Measurements from ENCODE around the gene NEU1. TPM values are rescaled to one million over a fixed set of nuclear protein-coding genes. Genes with fewer than 3 reads are reported as not detected.
"Not testable (repeated sequence)": the region's sequence is repeated elsewhere in the genome, so short reads cannot be mapped to it uniquely, and the experiment has no call there.

NEU1 gene
- total and polyA plus RNA-seq, 5 donors from 2014 or later: 26.4 to 32.4 (median 29.1) TPM

DNA sequence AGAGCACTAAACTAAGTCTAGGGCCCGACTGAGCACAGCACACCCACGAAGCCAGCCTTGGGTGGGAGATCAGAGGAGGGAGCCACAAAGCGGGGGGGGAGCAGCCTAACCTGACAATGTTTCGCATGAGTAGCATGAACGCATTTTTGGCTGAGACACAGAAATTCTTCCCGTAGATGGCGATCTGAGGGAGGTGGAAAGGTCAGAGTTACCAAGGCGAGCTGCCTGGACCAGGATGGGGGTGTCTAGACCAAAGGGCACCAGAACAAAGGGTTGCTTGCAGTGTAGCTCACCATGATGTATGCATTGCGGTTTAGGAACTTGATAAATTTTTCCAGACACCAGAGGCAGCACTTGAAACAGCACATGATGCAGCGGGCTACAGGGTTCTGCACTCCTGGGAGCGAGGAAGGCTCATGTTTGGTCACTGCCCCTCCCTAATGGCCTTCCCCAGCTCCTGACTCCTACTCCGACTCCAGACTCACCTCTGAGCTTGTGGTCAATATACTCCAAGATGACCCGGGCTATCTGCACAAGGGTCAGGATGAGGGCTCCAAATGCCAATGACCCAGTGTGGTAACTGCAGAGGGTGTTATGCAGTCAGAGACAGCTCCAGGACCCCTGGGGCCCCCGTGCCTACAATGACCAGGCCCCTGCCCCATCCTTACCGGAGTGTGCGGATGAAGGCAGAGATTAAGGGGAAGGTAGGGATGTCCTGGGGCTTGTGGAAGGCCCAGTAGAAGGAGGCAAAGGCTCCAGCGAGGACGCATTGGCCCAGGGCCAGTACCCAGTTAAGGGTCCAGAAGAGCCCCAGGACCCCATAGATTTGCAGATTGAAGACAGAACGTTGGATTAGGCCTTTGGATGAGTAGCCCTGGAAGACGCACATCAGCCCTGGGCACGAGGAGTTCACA lies 2.8 kb upstream of the NEU1 start:
- peaks cover 22% of the 10 kb centered on the region for H3K4me1 ChIP-seq (ENCODE audit: control insufficient read depth, insufficient read depth, low read length, poor library complexity, severe bottlenecking)
- no peaks in the 10 kb centered on the region for H3K36me3 ChIP-seq (ENCODE audit: control insufficient read depth, insufficient read depth, low read length)
- Mint-ChIP-seq H3K4me1 (peaks cover 4 to 34% (median 17%) of the 10 kb centered on the region in 4 donors), H3K4me3 (peak overlapping the region in 3 of 4 donors; percentile 16 to 39 (median 17)), H3K9me3 (peaks cover 0 to 1% (median 0%) of the 10 kb centered on the region in 7 donors), H3K36me3 (peaks cover 4% of the 10 kb centered on the region), H3K27ac (no peak overlapping the region), H3K27me3 (no peaks in the 10 kb centered on the region)
- no peak for DNase-seq
- no peak overlapping the region for H3K27ac ChIP-seq (ENCODE audit: insufficient read depth, low read length, poor library complexity, severe bottlenecking)
- no peaks in the 10 kb centered on the region for H3K9me3 ChIP-seq (ENCODE audit: control insufficient read depth in 2 of 2, low read length in 2 of 2)
- no peaks in the 10 kb centered on the region for H3K27me3 ChIP-seq (ENCODE audit: control insufficient read depth, insufficient read depth, low read length)
- H3K4me3 ChIP-seq (ENCODE audit: low read depth, low read length): no peak overlapping the region
- ATAC-seq (ENCODE audit: low read depth in 2 of 2): no peak

DNA sequence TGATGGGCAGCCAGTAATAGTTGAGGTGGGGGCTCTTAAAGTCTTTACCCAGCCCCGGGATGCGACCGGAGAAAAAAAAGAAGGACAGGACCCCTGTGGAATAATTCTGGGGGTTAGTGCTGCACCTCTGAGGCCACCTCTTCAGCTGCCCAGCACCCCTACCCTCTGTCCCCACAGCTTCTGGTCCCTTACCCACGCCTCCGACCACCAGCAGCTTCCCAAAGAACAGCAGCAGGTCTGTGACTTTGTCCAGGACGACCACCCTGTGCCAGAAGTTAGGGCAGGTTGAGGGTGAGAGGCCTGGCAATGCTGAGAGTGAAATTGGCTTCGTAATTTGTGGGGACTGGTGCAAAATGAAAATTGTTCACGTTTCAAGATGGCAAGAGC lies 2.2 kb upstream of the NEU1 start:
- peak overlapping the region in 1 of 3 donors; percentile 46 for H3K27ac Mint-ChIP-seq
- no peaks in the 10 kb centered on the region for H3K9me3 ChIP-seq (ENCODE audit: control insufficient read depth in 2 of 2, low read length in 2 of 2)
- DNase-seq (no peak), ATAC-seq (ENCODE audit: low read depth in 2 of 2) (no peak)
- H3K4me3 ChIP-seq (ENCODE audit: low read depth, low read length): no peak overlapping the region
- H3K4me1 Mint-ChIP-seq: peaks cover 4 to 37% (median 18%) of the 10 kb centered on the region in 4 donors
- peaks cover 22% of the 10 kb centered on the region for H3K4me1 ChIP-seq (ENCODE audit: control insufficient read depth, insufficient read depth, low read length, poor library complexity, severe bottlenecking)
- H3K4me3 Mint-ChIP-seq: peak overlapping the region in 1 of 4 donors; percentile 56
- H3K36me3 ChIP-seq (ENCODE audit: control insufficient read depth, insufficient read depth, low read length): peaks cover 4% of the 10 kb centered on the region
- H3K27me3 ChIP-seq (ENCODE audit: control insufficient read depth, insufficient read depth, low read length): no peaks in the 10 kb centered on the region
- H3K9me3 Mint-ChIP-seq: peaks cover 0 to 1% (median 0%) of the 10 kb centered on the region in 7 donors
- no peak overlapping the region for H3K27ac ChIP-seq (ENCODE audit: insufficient read depth, low read length, poor library complexity, severe bottlenecking)
- no peaks in the 10 kb centered on the region for H3K27me3 Mint-ChIP-seq
- peaks cover 9% of the 10 kb centered on the region for H3K36me3 Mint-ChIP-seq

DNA sequence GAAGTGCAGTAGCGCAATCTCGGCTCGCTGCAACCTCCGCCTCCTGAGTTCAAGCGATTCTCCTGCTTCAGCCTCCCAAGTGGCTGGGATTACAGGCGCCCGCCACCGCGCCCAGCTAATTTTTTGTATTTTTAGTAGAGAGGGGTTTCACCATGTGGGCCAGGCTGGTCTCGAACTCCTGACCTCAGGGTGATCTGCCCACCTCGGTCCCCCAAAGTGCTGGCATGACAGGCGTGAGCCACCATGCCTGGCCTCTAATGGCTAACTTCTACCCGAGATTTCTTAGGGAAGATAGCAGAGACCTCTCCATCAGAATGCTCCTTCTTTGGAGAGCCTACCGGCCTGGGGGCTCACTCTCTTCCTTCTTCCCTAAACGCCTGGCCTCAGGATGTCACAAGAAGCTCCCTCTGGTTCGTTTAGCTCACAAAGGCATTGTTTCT lies 1.5 kb upstream of the NEU1 start:
- peak overlapping the region; percentile 89 for H3K27ac ChIP-seq (ENCODE audit: insufficient read depth, low read length, poor library complexity, severe bottlenecking)
- Mint-ChIP-seq H3K36me3 (peaks cover 11% of the 10 kb centered on the region), H3K4me1 (peaks cover 4 to 37% (median 18%) of the 10 kb centered on the region in 4 donors), H3K27ac (peak overlapping the region; percentile 20 to 91 (median 46)), H3K4me3 (peak overlapping the region; percentile 35 to 96 (median 90))
- not testable (repeated sequence) for H3K27me3 ChIP-seq (ENCODE audit: control insufficient read depth, insufficient read depth, low read length); DNase-seq; H3K27me3 Mint-ChIP-seq; ATAC-seq (ENCODE audit: low read depth in 2 of 2); H3K9me3 ChIP-seq (ENCODE audit: control insufficient read depth in 2 of 2, low read length in 2 of 2); H3K9me3 Mint-ChIP-seq
- H3K4me1 ChIP-seq (ENCODE audit: control insufficient read depth, insufficient read depth, low read length, poor library complexity, severe bottlenecking): peaks cover 22% of the 10 kb centered on the region
- H3K36me3 ChIP-seq (ENCODE audit: control insufficient read depth, insufficient read depth, low read length): peaks cover 11% of the 10 kb centered on the region
- peak overlapping the region; percentile 72 for H3K4me3 ChIP-seq (ENCODE audit: low read depth, low read length)

DNA sequence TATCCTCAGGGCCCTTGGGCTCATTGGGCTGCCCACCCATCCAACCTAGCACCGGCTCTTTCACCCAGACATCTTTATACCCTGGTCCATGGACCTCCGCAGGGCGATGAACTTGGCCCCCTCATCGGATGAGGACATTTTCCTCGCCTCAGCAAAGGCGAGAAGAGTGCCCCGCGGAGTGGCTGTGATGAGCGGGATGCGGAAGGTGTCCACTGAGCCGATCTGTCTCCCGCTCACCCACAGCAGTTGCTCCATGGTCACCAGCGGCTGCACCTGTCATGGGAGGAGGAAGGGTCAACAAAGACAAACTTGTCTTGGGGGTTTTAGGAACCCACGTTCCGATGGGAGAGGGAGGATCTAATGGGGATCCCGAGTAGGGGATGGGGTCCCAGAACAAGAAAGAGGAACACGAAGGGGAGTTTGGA lies 690 bp downstream of the NEU1 start:
- H3K9me3 ChIP-seq (ENCODE audit: control insufficient read depth in 2 of 2, low read length in 2 of 2): no peaks in the 10 kb centered on the region
- peaks cover 12% of the 10 kb centered on the region for H3K36me3 ChIP-seq (ENCODE audit: control insufficient read depth, insufficient read depth, low read length)
- Mint-ChIP-seq H3K27me3 (no peaks in the 10 kb centered on the region), H3K27ac (peak overlapping the region; percentile 85 to 95 (median 91)), H3K4me1 (peaks cover 4 to 37% (median 18%) of the 10 kb centered on the region in 4 donors), H3K9me3 (peaks cover 0 to 1% (median 0%) of the 10 kb centered on the region in 7 donors), H3K4me3 (peak overlapping the region; percentile 90 to 96 (median 94)), H3K36me3 (peaks cover 14% of the 10 kb centered on the region)
- H3K27ac ChIP-seq (ENCODE audit: insufficient read depth, low read length, poor library complexity, severe bottlenecking): peak overlapping the region; percentile 89
- DNase-seq (no peak), ATAC-seq (ENCODE audit: low read depth in 2 of 2) (no peak)
- H3K27me3 ChIP-seq (ENCODE audit: control insufficient read depth, insufficient read depth, low read length): no peaks in the 10 kb centered on the region
- H3K4me3 ChIP-seq (ENCODE audit: low read depth, low read length): peak overlapping the region; percentile 79
- peaks cover 22% of the 10 kb centered on the region for H3K4me1 ChIP-seq (ENCODE audit: control insufficient read depth, insufficient read depth, low read length, poor library complexity, severe bottlenecking)

DNA sequence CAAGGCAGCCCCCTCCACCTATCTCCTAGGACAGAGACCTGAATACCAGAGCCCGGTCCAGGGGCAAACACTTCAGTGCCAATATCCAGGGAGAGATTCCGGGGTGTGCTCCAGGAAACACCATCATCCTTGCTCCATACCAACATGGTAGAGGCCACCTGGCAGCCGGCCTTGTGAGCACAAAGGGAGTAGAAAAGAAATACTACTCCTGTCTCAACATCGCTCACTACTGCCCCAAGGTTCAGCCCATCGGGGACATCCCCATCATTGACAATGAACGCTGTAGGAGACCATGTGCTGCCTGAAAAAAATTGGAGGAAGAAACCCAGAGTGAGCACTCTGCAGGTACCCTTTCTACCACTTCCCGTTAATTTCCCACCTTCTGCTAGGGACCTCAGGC lies 1.5 kb downstream of the NEU1 start:
- H3K36me3 Mint-ChIP-seq: peaks cover 15% of the 10 kb centered on the region
- ATAC-seq (ENCODE audit: low read depth in 2 of 2): no peak
- H3K9me3 Mint-ChIP-seq: peaks cover 0 to 1% (median 0%) of the 10 kb centered on the region in 7 donors
- Histone ChIP-seq H3K4me1 (ENCODE audit: control insufficient read depth, insufficient read depth, low read length, poor library complexity, severe bottlenecking) (peaks cover 22% of the 10 kb centered on the region), H3K27ac (ENCODE audit: insufficient read depth, low read length, poor library complexity, severe bottlenecking) (no peak overlapping the region), H3K27me3 (ENCODE audit: control insufficient read depth, insufficient read depth, low read length) (no peaks in the 10 kb centered on the region), H3K9me3 (ENCODE audit: control insufficient read depth in 2 of 2, low read length in 2 of 2) (no peaks in the 10 kb centered on the region), H3K4me3 (ENCODE audit: low read depth, low read length) (no peak overlapping the region), H3K36me3 (ENCODE audit: control insufficient read depth, insufficient read depth, low read length) (peaks cover 12% of the 10 kb centered on the region)
- peaks cover 4 to 37% (median 18%) of the 10 kb centered on the region in 4 donors for H3K4me1 Mint-ChIP-seq
- H3K4me3 Mint-ChIP-seq: peak overlapping the region in 3 of 4 donors; percentile 2 to 91 (median 90)
- peak overlapping the region in 1 of 3 donors; percentile 95 for H3K27ac Mint-ChIP-seq
- no peaks in the 10 kb centered on the region for H3K27me3 Mint-ChIP-seq
- DNase-seq: no peak

DNA sequence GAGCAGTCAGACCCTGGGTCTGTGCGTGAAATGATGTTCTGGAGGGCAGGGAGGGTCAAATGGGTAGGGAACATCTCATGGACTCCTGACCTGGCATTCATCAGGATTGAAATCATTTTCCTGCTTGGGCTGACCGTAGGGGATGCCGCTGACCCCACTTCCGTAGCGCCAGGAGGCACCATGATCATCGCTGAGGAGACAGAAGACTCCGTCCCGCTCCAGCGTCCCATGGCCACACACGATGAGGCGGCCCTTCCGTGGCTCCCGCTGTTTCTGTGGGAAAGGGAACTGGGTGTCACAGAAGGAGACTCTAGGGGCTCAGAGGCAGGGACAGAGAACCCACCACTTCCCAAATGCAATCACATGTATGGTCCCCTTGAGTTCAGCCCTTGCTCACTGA lies 2.3 kb downstream of the NEU1 start:
- H3K4me1 ChIP-seq (ENCODE audit: control insufficient read depth, insufficient read depth, low read length, poor library complexity, severe bottlenecking): peaks cover 22% of the 10 kb centered on the region
- peak overlapping the region in 1 of 4 donors; percentile 81 for H3K4me3 Mint-ChIP-seq

DNA sequence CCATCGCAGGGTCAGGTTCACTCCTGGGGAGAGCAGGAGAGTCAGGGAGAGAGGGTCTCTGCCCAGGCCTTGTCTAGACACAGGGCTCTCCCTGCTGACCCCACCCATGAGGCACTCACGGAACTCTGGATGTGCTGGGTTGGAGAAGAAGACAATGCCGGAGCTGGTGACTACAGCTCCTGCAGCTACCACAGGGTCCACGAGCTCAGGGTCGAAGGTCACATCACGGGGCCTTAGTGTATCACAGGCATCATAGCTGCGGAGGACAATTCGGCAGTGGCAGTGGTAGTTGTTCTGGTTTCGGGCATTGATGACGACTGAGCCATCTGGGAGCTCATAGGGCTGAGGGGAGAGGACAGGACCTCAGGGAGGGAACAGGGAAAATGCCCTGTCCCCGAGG lies 2.7 kb downstream of the NEU1 start:
- peaks cover 22% of the 10 kb centered on the region for H3K4me1 ChIP-seq (ENCODE audit: control insufficient read depth, insufficient read depth, low read length, poor library complexity, severe bottlenecking)
- ATAC-seq (ENCODE audit: low read depth in 2 of 2): no peak
- H3K4me3 ChIP-seq (ENCODE audit: low read depth, low read length): no peak overlapping the region
- peaks cover 15% of the 10 kb centered on the region for H3K36me3 Mint-ChIP-seq
- peaks cover 4 to 37% (median 18%) of the 10 kb centered on the region in 4 donors for H3K4me1 Mint-ChIP-seq
- DNase-seq: no peak
- no peak overlapping the region for H3K27ac Mint-ChIP-seq
- H3K36me3 ChIP-seq (ENCODE audit: control insufficient read depth, insufficient read depth, low read length): peaks cover 12% of the 10 kb centered on the region
- peaks cover 0 to 1% (median 0%) of the 10 kb centered on the region in 7 donors for H3K9me3 Mint-ChIP-seq
- H3K4me3 Mint-ChIP-seq: peak overlapping the region in 2 of 4 donors; percentile 46 to 81
- no peaks in the 10 kb centered on the region for H3K27me3 Mint-ChIP-seq
- H3K27me3 ChIP-seq (ENCODE audit: control insufficient read depth, insufficient read depth, low read length): no peaks in the 10 kb centered on the region
- H3K27ac ChIP-seq (ENCODE audit: insufficient read depth, low read length, poor library complexity, severe bottlenecking): no peak overlapping the region
- no peaks in the 10 kb centered on the region for H3K9me3 ChIP-seq (ENCODE audit: control insufficient read depth in 2 of 2, low read length in 2 of 2)

More for the DNA sequence above, 2.3 kb downstream of the NEU1 start:
- H3K9me3 Mint-ChIP-seq: peaks cover 0 to 1% (median 0%) of the 10 kb centered on the region in 7 donors
- peaks cover 15% of the 10 kb centered on the region for H3K36me3 Mint-ChIP-seq
- Histone ChIP-seq H3K27me3 (ENCODE audit: control insufficient read depth, insufficient read depth, low read length) (no peaks in the 10 kb centered on the region), H3K36me3 (ENCODE audit: control insufficient read depth, insufficient read depth, low read length) (peaks cover 12% of the 10 kb centered on the region), H3K27ac (ENCODE audit: insufficient read depth, low read length, poor library complexity, severe bottlenecking) (no peak overlapping the region), H3K4me3 (ENCODE audit: low read depth, low read length) (no peak overlapping the region), H3K9me3 (ENCODE audit: control insufficient read depth in 2 of 2, low read length in 2 of 2) (no peaks in the 10 kb centered on the region)
- DNase-seq (no peak), ATAC-seq (ENCODE audit: low read depth in 2 of 2) (no peak)
- no peak overlapping the region for H3K27ac Mint-ChIP-seq
- H3K4me1 Mint-ChIP-seq: peaks cover 4 to 37% (median 18%) of the 10 kb centered on the region in 4 donors
- no peaks in the 10 kb centered on the region for H3K27me3 Mint-ChIP-seq
